ENCODE data around the gene ERF.

GRCh38 chr19:42289556-42290041 lies 34.7 kb upstream of the ERF start:
- TF ChIP-seq POLR2AphosphoS5 (IDR thresholded peaks at IDR 0.05; ENCODE audit: low read depth, low read length) (no peak), POLR2A (IDR thresholded peaks at IDR 0.05; ENCODE audit: low read depth, low read length) (no peak), TAF1 (IDR thresholded peaks at IDR 0.05; ENCODE audit: low read depth, low read length) (no peak)
